ENCODE measurements around the gene GPR107.

Gene GPR107

GRCh38 chr9:130054820-130055219 lies 1.1 kb downstream of the GPR107 start:
- H3K27ac ChIP-seq = no peak overlapping the region
- no peak for TF ChIP-seq FOXP2 (optimal IDR thresholded peaks at IDR 0.05; ENCODE audit: control extremely low read depth, extremely low read length, insufficient read depth)
- TF ChIP-seq POLR2AphosphoS5 (IDR thresholded peaks at IDR 0.05; ENCODE audit: borderline replicate concordance, low read depth, low read length) = no peak
- no peak for TF ChIP-seq EZH2 (IDR thresholded peaks at IDR 0.05)
- no peaks in the 10 kb centered on the region; the same call in 1 of the 2 replicates for H3K36me3 ChIP-seq (ENCODE audit: insufficient read depth, low read length)
- DNase-seq (ENCODE audit: low read depth, low spot score) = no peak
- no peaks in the 10 kb centered on the region for H3K9me3 ChIP-seq (ENCODE audit: low read depth, low read length)
- H3K4me3 ChIP-seq = peak overlapping the region; percentile 93
- H3K9ac ChIP-seq (ENCODE audit: insufficient read length) = peak overlapping the region; percentile 88

- Histone ChIP-seq H3K4me3 (no peak overlapping the region), H3K9me3 (ENCODE audit: low read depth, low read length) (no peaks in the 10 kb centered on the region), H3K27ac (no peak overlapping the region), H3K36me3 (ENCODE audit: insufficient read depth, low read length) (peaks cover 4% of the 10 kb centered on the region; the same call in 1 of the 2 replicates), H3K9ac (ENCODE audit: insufficient read length) (no peak overlapping the region)
- no peak for DNase-seq (ENCODE audit: low read depth, low spot score)
- TF ChIP-seq FOXP2 (optimal IDR thresholded peaks at IDR 0.05; ENCODE audit: control extremely low read depth, extremely low read length, insufficient read depth) (no peak), EZH2 (IDR thresholded peaks at IDR 0.05) (no peak), POLR2AphosphoS5 (IDR thresholded peaks at IDR 0.05; ENCODE audit: borderline replicate concordance, low read depth, low read length) (no peak)
These were observed 4.4 kb downstream of the GPR107 start for GRCh38 chr9:130058154-130058553.

- Histone ChIP-seq H3K9me3 (ENCODE audit: low read depth, low read length) (no peaks in the 10 kb centered on the region), H3K4me3 (no peak overlapping the region), H3K27ac (no peak overlapping the region), H3K9ac (ENCODE audit: insufficient read length) (no peak overlapping the region), H3K36me3 (ENCODE audit: insufficient read depth, low read length) (peaks cover 4% of the 10 kb centered on the region; the same call in 1 of the 2 replicates)
- no peak for DNase-seq (ENCODE audit: low read depth, low spot score)
- TF ChIP-seq FOXP2 (optimal IDR thresholded peaks at IDR 0.05; ENCODE audit: control extremely low read depth, extremely low read length, insufficient read depth) (no peak), POLR2AphosphoS5 (IDR thresholded peaks at IDR 0.05; ENCODE audit: borderline replicate concordance, low read depth, low read length) (no peak), EZH2 (IDR thresholded peaks at IDR 0.05) (no peak)
These were observed 5.2 kb downstream of the GPR107 start for GRCh38 chr9:130058887-130059286.

- Histone ChIP-seq H3K36me3 (ENCODE audit: insufficient read depth, low read length) (peaks cover 4% of the 10 kb centered on the region; the same call in 1 of the 2 replicates), H3K4me3 (no peak overlapping the region), H3K27ac (no peak overlapping the region), H3K9ac (ENCODE audit: insufficient read length) (no peak overlapping the region), H3K9me3 (ENCODE audit: low read depth, low read length) (no peaks in the 10 kb centered on the region)
- TF ChIP-seq POLR2AphosphoS5 (IDR thresholded peaks at IDR 0.05; ENCODE audit: borderline replicate concordance, low read depth, low read length) (no peak), FOXP2 (optimal IDR thresholded peaks at IDR 0.05; ENCODE audit: control extremely low read depth, extremely low read length, insufficient read depth) (no peak), EZH2 (IDR thresholded peaks at IDR 0.05) (no peak)
- DNase-seq (ENCODE audit: low read depth, low spot score) = no peak
These were observed 6.6 kb downstream of the GPR107 start for GRCh38 chr9:130060296-130060695.

GRCh38 chr9:130062750-130063149 lies 9.0 kb downstream of the GPR107 start:
- Histone ChIP-seq H3K4me3 (no peak overlapping the region), H3K9ac (ENCODE audit: insufficient read length) (no peak overlapping the region), H3K9me3 (ENCODE audit: low read depth, low read length) (no peaks in the 10 kb centered on the region), H3K27ac (no peak overlapping the region), H3K36me3 (ENCODE audit: insufficient read depth, low read length) (peaks cover 4% of the 10 kb centered on the region; the same call in 1 of the 2 replicates)
- DNase-seq (ENCODE audit: low read depth, low spot score) = no peak
- TF ChIP-seq POLR2AphosphoS5 (IDR thresholded peaks at IDR 0.05; ENCODE audit: borderline replicate concordance, low read depth, low read length) (no peak), EZH2 (IDR thresholded peaks at IDR 0.05) (no peak), FOXP2 (optimal IDR thresholded peaks at IDR 0.05; ENCODE audit: control extremely low read depth, extremely low read length, insufficient read depth) (no peak)

GRCh38 chr9:130064621-130065020 lies 10.9 kb downstream of the GPR107 start:
- no peak overlapping the region for H3K9ac ChIP-seq (ENCODE audit: insufficient read length)
- TF ChIP-seq FOXP2 (optimal IDR thresholded peaks at IDR 0.05; ENCODE audit: control extremely low read depth, extremely low read length, insufficient read depth) = no peak
- TF ChIP-seq EZH2 (IDR thresholded peaks at IDR 0.05) = no peak
- TF ChIP-seq POLR2AphosphoS5 (IDR thresholded peaks at IDR 0.05; ENCODE audit: borderline replicate concordance, low read depth, low read length) = no peak
- no peaks in the 10 kb centered on the region for H3K9me3 ChIP-seq (ENCODE audit: low read depth, low read length)
- no peak for DNase-seq (ENCODE audit: low read depth, low spot score)
- H3K27ac ChIP-seq = no peak overlapping the region
- H3K4me3 ChIP-seq = no peak overlapping the region
- 0 out of 2 replicates have a peak, but pooled peaks cover 4% of the 10 kb centered on the region for H3K36me3 ChIP-seq (ENCODE audit: insufficient read depth, low read length)

- no peaks in the 10 kb centered on the region for H3K36me3 ChIP-seq (ENCODE audit: insufficient read depth, low read length)
- TF ChIP-seq FOXP2 (optimal IDR thresholded peaks at IDR 0.05; ENCODE audit: control extremely low read depth, extremely low read length, insufficient read depth) = no peak
- H3K9ac ChIP-seq (ENCODE audit: insufficient read length) = no peak overlapping the region
- H3K9me3 ChIP-seq (ENCODE audit: low read depth, low read length) = no peaks in the 10 kb centered on the region
- DNase-seq (ENCODE audit: low read depth, low spot score) = no peak
- peak overlapping the region; percentile 42; the same call in 1 of the 2 replicates for H3K27ac ChIP-seq
- H3K4me3 ChIP-seq = no peak overlapping the region
These were observed 15.3 kb downstream of the GPR107 start for GRCh38 chr9:130069048-130069447.

GRCh38 chr9:130072515-130073235 lies 19.0 kb downstream of the GPR107 start:
- peak overlapping the region; percentile 25 for H3K9ac ChIP-seq (ENCODE audit: insufficient read length)
- peak overlapping the region; percentile 0; the same call in 1 of the 2 replicates for H3K4me3 ChIP-seq
- no peak for DNase-seq (ENCODE audit: low read depth, low spot score)
- H3K27ac ChIP-seq = peak overlapping the region; percentile 55
- no peaks in the 10 kb centered on the region for H3K9me3 ChIP-seq (ENCODE audit: low read depth, low read length)
- no peak for TF ChIP-seq EZH2 (IDR thresholded peaks at IDR 0.05)
- TF ChIP-seq POLR2AphosphoS5 (IDR thresholded peaks at IDR 0.05; ENCODE audit: borderline replicate concordance, low read depth, low read length) = no peak
- TF ChIP-seq FOXP2 (optimal IDR thresholded peaks at IDR 0.05; ENCODE audit: control extremely low read depth, extremely low read length, insufficient read depth) = no peak
- peaks cover 17% of the 10 kb centered on the region for H3K36me3 ChIP-seq (ENCODE audit: insufficient read depth, low read length)
